Measurements from ENCODE around the gene SLAMF9.

SLAMF9 gene

GRCh38 chr1:159949123-159949522 lies 4.9 kb downstream of the SLAMF9 start:
- H3K27ac ChIP-seq, result peak overlapping the region; percentile 32
- TF ChIP-seq ZFX (IDR thresholded peaks at IDR 0.05; ENCODE audit: borderline replicate concordance), result no peak
- TF ChIP-seq CTCF (IDR thresholded peaks at IDR 0.05), result no peak

GRCh38 chr1:159947942-159948341 lies 6.1 kb downstream of the SLAMF9 start:
- no peak overlapping the region for H3K27ac ChIP-seq
- TF ChIP-seq ZFX (IDR thresholded peaks at IDR 0.05; ENCODE audit: borderline replicate concordance) (no peak), CTCF (IDR thresholded peaks at IDR 0.05) (no peak)

- H3K27ac ChIP-seq, result peak overlapping the region; percentile 96
- TF ChIP-seq CTCF (IDR thresholded peaks at IDR 0.05) (no peak), ZFX (IDR thresholded peaks at IDR 0.05; ENCODE audit: borderline replicate concordance) (no peak)
Observed at GRCh38 chr1:159946242-159947187, 7.5 kb downstream of the SLAMF9 start.

- TF ChIP-seq CTCF (IDR thresholded peaks at IDR 0.05) (peak; percentile 90), ZFX (IDR thresholded peaks at IDR 0.05; ENCODE audit: borderline replicate concordance) (no peak)
- peak within 1 kb of the TSS; percentile 96 for H3K27ac ChIP-seq
Observed at GRCh38 chr1:159945483-159946241, 8.4 kb downstream of the SLAMF9 start, which contains the start of gene IGSF9. Gene IGSF9 (minus strand): TSS chr1:159945613. CDS start chr1:159943454, 2,159 bp downstream.

GRCh38 chr1:159944623-159945455 lies 9.2 kb downstream of the SLAMF9 start:
- peak overlapping the region; percentile 96 for H3K27ac ChIP-seq
- TF ChIP-seq ZFX (IDR thresholded peaks at IDR 0.05; ENCODE audit: borderline replicate concordance) (no peak), CTCF (IDR thresholded peaks at IDR 0.05) (no peak)

GRCh38 chr1:159943908-159944622 lies 10.0 kb downstream of the SLAMF9 start:
- no peak for TF ChIP-seq CTCF (IDR thresholded peaks at IDR 0.05)
- TF ChIP-seq ZFX (IDR thresholded peaks at IDR 0.05; ENCODE audit: borderline replicate concordance), result no peak

More at GRCh38 chr1:159943908-159944622, 10.0 kb downstream of the SLAMF9 start:
- peak overlapping the region; percentile 96 for H3K27ac ChIP-seq

Measured in 22Rv1 (cell line).